SK-N-SH treated with all-trans-retinoic acid at 6 μM for 48 hours (cell line): ENCODE measurements around the gene PRKACA.
"Not testable (repeated sequence)": the region's sequence is repeated elsewhere in the genome, so short reads cannot be mapped to it uniquely, and the experiment has no call there.

Experiments
- BACH2 ChIP-seq: fragments of 250-450 bp; sonication (Bioruptor Pico); IDR thresholded peaks from 2 replicates; pipeline ENCODE4 v1.9.0; 2021; ENCODE audit warnings: mild to moderate bottlenecking, borderline replicate concordance
- GLIS3 ChIP-seq: fragments of 250-450 bp; sonication (Bioruptor Pico); IDR thresholded peaks from 2 replicates; pipeline ENCODE4 v1.5.0; 2020; ENCODE audit warnings: mild to moderate bottlenecking, moderate library complexity
- ISL1 ChIP-seq: fragments of 250-450 bp; sonication (Bioruptor Pico); IDR thresholded peaks from 2 replicates; pipeline ENCODE4 v2.1.2; 2022; ENCODE audit warnings: mild to moderate bottlenecking, moderate library complexity
- OSR1 ChIP-seq: fragments of 250-450 bp; sonication (Bioruptor Pico); IDR thresholded peaks from 2 replicates; pipeline ENCODE4 v1.8.0; 2022; ENCODE audit warnings: moderate library complexity, mild to moderate bottlenecking, inconsistent platforms
- RARB ChIP-seq: fragments of 250-450 bp; sonication (Bioruptor Pico); IDR thresholded peaks from 2 replicates; pipeline ENCODE4 v1.8.0; 2021; ENCODE audit warnings: mild to moderate bottlenecking, moderate library complexity
- SNAI2 ChIP-seq: fragments of 250-450 bp; sonication (Bioruptor Pico); IDR thresholded peaks from 2 replicates; pipeline ENCODE4 v1.5.0; 2020; ENCODE audit warnings: mild to moderate bottlenecking, moderate library complexity
- TOX ChIP-seq: fragments of 250-450 bp; sonication (Bioruptor Pico); IDR thresholded peaks from 2 replicates; pipeline ENCODE4 v1.8.0; 2021; ENCODE audit warnings: mild to moderate bottlenecking, moderate library complexity, borderline replicate concordance
- ZC3H10 ChIP-seq: fragments of 250-450 bp; sonication (Bioruptor Pico); IDR thresholded peaks from 2 replicates; pipeline ENCODE4 v1.5.1; 2021; ENCODE audit warnings: mild to moderate bottlenecking, moderate library complexity
- ZFP30 ChIP-seq: fragments of 450-650 bp; formaldehyde crosslinking; IDR thresholded peaks from 2 replicates; pipeline ENCODE4 v1.5.0; 2022; ENCODE audit warnings: mild to moderate bottlenecking, moderate library complexity

GRCh38 chr19:14047866-14048265 is 69.7 kb downstream of the PRKACA start:
- TF ChIP-seq ZC3H10 (CRISPR knock-in tag); BACH2; ISL1 (CRISPR knock-in tag); GLIS3; SNAI2 (CRISPR knock-in tag); RARB; ZFP30; TOX (CRISPR knock-in tag); OSR1 (CRISPR knock-in tag): not testable (repeated sequence)
